RWPE2 (cell line): ENCODE measurements around the gene MTMR10.
A peak's percentile ranks its signal among the peaks of the same experiment; 100 is the strongest.

ENCODE experiments used
- ATAC-seq: fragments of 200-7000 bp; cut with Tn5 transposase; 3 replicates; pipeline ENCODE4 v1.9.1; 2021; ENCODE audit warnings: low read depth
- DNase-seq: peaks from one replicate; pipeline ENCODE4 v3.0.0-alpha.2; 2020; ENCODE audit warnings: low spot score
- H3K27ac ChIP-seq: fragments of 450-650 bp; 2 replicates; pipeline ENCODE4 v1.5.1; 2017; ENCODE audit warnings: mild to moderate bottlenecking; ENCODE audit not compliant: poor library complexity, severe bottlenecking
- H3K27me3 ChIP-seq: fragments of 250-450 bp; sonication (Bioruptor Pico); 2 replicates; pipeline ENCODE4 v1.5.1; 2021; ENCODE audit warnings: mild to moderate bottlenecking, moderate library complexity; ENCODE audit not compliant: insufficient read depth, poor library complexity, severe bottlenecking
- H3K36me3 ChIP-seq: fragments of 250-450 bp; sonication (Bioruptor Pico); 2 replicates; pipeline ENCODE4 v1.5.1; 2020; ENCODE audit warnings: low read depth, mild to moderate bottlenecking, moderate library complexity
- H3K4me1 ChIP-seq: fragments of 250-450 bp; sonication (Bioruptor Pico); 2 replicates; pipeline ENCODE4 v1.5.1; 2021; ENCODE audit warnings: mild to moderate bottlenecking, moderate library complexity; ENCODE audit not compliant: insufficient read depth, poor library complexity, severe bottlenecking
- H3K4me3 ChIP-seq: fragments of 250-450 bp; sonication (Bioruptor Pico); 2 replicates; pipeline ENCODE4 v1.5.1; 2021; ENCODE audit warnings: mild to moderate bottlenecking, moderate library complexity; ENCODE audit not compliant: severe bottlenecking
- H3K9me3 ChIP-seq: fragments of 250-450 bp; sonication (Bioruptor Pico); 2 replicates; pipeline ENCODE4 v1.5.1; 2021; ENCODE audit warnings: mild to moderate bottlenecking, moderate library complexity; ENCODE audit not compliant: severe bottlenecking
- TF ChIP-seq, protein P1 (sequence below): fragments of 450-650 bp; IDR thresholded peaks from one replicate; pipeline ENCODE4 v1.5.1; 2017; ENCODE audit warnings: mild to moderate bottlenecking, moderate library complexity; ENCODE audit not compliant: poor library complexity, severe bottlenecking

MTMR10 gene

DNA sequence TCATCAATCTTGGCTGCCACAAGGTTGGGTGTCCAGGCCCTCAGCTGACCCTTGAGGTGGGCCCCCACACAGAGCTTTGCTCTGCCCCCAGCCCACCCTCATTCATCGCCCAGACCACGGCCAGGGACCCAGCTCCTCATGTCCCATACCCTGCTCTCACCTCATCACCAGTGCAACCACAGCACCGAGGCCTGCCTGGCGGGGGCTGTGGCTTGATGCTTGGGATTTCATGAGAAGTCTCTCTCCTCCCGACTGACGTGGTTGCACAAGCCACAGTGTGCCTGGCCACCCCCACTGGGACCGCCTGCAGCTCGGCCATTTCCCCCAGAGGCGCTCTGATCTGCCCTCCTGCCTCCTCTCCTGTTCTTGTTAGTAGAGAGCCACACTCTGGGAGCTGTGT lies 45.4 kb upstream of the MTMR10 start:
- ATAC-seq (no peak), DNase-seq (no peak)
- Histone ChIP-seq H3K27me3 (no peaks in the 10 kb centered on the region), H3K4me3 (no peak overlapping the region), H3K27ac (no peak overlapping the region), H3K36me3 (no peaks in the 10 kb centered on the region), H3K4me1 (no peaks in the 10 kb centered on the region), H3K9me3 (no peaks in the 10 kb centered on the region)
- TF ChIP-seq, protein P1, sequence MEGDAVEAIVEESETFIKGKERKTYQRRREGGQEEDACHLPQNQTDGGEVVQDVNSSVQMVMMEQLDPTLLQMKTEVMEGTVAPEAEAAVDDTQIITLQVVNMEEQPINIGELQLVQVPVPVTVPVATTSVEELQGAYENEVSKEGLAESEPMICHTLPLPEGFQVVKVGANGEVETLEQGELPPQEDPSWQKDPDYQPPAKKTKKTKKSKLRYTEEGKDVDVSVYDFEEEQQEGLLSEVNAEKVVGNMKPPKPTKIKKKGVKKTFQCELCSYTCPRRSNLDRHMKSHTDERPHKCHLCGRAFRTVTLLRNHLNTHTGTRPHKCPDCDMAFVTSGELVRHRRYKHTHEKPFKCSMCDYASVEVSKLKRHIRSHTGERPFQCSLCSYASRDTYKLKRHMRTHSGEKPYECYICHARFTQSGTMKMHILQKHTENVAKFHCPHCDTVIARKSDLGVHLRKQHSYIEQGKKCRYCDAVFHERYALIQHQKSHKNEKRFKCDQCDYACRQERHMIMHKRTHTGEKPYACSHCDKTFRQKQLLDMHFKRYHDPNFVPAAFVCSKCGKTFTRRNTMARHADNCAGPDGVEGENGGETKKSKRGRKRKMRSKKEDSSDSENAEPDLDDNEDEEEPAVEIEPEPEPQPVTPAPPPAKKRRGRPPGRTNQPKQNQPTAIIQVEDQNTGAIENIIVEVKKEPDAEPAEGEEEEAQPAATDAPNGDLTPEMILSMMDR = no peak

DNA sequence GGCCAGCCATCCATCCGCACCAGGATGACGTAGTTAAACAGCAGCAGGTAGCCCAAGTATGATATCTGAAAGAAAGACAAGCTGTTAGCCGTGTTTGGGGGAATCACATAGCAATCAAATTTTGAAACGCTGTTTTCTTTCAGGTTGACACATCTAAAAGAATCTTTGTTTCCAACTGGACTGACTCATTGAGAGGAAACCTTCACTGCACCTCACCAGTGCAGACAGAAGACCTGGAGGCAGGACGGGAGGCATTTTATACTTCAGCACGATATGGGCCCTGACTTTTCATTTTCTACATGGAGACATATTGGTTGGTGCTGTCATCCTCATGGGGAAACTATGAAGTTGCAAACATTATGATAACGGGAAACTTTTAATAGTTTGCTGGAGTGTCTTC lies 44.2 kb upstream of the MTMR10 start:
- DNase-seq = no peak
- Histone ChIP-seq H3K4me3 (no peak overlapping the region), H3K27ac (no peak overlapping the region), H3K4me1 (no peaks in the 10 kb centered on the region), H3K27me3 (no peaks in the 10 kb centered on the region), H3K36me3 (no peaks in the 10 kb centered on the region), H3K9me3 (no peaks in the 10 kb centered on the region)
- ATAC-seq = no peak
- TF ChIP-seq, protein P1 = no peak

DNA sequence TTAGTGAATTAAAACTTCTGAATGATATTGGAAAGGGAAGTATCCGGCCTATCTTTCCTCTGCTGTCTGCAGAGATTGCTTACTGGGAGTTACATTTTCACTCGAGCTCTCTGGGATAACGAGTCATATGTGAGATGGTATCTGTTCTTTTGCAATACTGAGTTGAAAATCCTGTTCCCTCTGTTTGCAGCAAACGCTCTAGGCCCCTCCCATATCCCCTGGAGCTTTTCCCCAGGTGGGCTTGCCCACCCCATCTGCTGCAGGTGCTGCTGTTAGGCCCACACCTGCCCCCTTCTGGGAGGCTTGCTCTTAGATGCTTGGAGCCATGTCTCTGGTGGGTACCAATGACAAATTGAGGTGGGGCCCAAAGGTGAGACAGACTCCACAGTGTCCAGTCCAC lies 42.7 kb upstream of the MTMR10 start:
- TF ChIP-seq, protein P1 = peak; percentile 14
- Histone ChIP-seq H3K27me3 (no peaks in the 10 kb centered on the region), H3K36me3 (no peaks in the 10 kb centered on the region), H3K4me1 (no peaks in the 10 kb centered on the region), H3K9me3 (no peaks in the 10 kb centered on the region), H3K4me3 (no peak overlapping the region), H3K27ac (no peak overlapping the region)
- ATAC-seq (peak; percentile 35; the same call in 2 of the 3 replicates), DNase-seq (no peak)

DNA sequence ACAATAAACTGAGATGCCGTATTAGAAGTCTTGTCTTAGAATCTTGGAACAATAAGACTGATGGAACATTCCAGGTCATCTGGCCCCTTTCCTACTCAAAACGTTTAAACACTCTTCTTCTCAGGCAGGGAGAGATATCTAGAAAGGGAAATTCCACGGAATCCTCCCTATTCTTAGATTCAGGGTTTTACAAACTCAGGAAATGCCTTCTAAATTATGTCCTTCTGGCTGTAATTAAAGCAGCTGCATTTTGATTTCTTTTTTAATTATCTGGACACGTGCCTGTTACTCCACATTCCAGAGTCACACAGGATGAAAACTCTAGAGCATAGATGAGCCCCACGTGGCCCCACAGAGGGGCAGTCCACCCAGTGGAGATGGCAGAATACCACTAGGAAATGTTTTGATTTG lies 41.5 kb upstream of the MTMR10 start:
- no peak for ATAC-seq

DNA sequence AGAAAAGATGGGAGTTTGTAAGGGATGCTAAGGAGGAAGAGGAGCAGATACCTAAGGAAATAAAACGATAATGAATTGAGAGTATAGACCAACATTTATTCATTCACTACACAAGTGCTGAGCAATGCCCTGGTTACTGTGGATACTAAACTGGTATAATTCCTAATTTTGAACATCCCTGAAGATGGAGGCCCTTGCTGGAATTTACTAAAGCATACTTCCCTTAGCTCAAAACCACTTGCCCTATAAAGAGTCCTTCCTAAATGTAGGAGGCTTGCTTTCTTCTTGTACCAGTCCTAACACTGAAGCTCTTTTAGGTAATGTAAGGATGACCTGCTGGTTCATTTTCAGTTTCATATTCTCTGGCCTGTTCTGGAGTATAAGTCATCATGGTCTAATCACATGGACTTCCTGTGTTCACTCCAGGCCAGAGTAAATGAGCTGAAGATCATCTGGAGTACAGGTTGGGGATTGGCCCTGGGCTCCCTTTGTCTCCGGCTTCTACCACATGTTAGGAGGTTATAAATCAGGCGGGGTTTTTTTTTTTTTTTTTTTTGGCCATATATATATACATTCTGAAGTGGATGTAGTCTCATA lies 40.1 kb upstream of the MTMR10 start:
- no peaks in the 10 kb centered on the region for H3K9me3 ChIP-seq
- no peak overlapping the region for H3K27ac ChIP-seq
- H3K36me3 ChIP-seq = no peaks in the 10 kb centered on the region
- no peaks in the 10 kb centered on the region for H3K4me1 ChIP-seq
- DNase-seq = no peak
- H3K4me3 ChIP-seq = no peak overlapping the region
- no peaks in the 10 kb centered on the region for H3K27me3 ChIP-seq
- TF ChIP-seq, protein P1 = no peak
- ATAC-seq = peak; percentile 74; the same call in 2 of the 3 replicates

More for the DNA sequence above, 41.5 kb upstream of the MTMR10 start:
- DNase-seq = no peak
- Histone ChIP-seq H3K4me3 (no peak overlapping the region), H3K27me3 (no peaks in the 10 kb centered on the region), H3K9me3 (no peaks in the 10 kb centered on the region), H3K4me1 (no peaks in the 10 kb centered on the region), H3K27ac (no peak overlapping the region), H3K36me3 (no peaks in the 10 kb centered on the region)
- TF ChIP-seq, protein P1 = no peak
